ENCODE results near the gene TMEM220.

- TF ChIP-seq EZH2 (optimal IDR thresholded peaks at IDR 0.05; ENCODE audit: low read depth, low read length): no peak
- TF ChIP-seq, protein P1, sequence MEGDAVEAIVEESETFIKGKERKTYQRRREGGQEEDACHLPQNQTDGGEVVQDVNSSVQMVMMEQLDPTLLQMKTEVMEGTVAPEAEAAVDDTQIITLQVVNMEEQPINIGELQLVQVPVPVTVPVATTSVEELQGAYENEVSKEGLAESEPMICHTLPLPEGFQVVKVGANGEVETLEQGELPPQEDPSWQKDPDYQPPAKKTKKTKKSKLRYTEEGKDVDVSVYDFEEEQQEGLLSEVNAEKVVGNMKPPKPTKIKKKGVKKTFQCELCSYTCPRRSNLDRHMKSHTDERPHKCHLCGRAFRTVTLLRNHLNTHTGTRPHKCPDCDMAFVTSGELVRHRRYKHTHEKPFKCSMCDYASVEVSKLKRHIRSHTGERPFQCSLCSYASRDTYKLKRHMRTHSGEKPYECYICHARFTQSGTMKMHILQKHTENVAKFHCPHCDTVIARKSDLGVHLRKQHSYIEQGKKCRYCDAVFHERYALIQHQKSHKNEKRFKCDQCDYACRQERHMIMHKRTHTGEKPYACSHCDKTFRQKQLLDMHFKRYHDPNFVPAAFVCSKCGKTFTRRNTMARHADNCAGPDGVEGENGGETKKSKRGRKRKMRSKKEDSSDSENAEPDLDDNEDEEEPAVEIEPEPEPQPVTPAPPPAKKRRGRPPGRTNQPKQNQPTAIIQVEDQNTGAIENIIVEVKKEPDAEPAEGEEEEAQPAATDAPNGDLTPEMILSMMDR (IDR thresholded peaks at IDR 0.05; ENCODE audit: low read length): no peak
Measured at GRCh38 chr17:10768750-10769251, 39.0 kb upstream of the TMEM220 start.

All from MM.1S (cell line).